Prostate gland (tissue), 2 donors: ENCODE results near the gene C1QTNF5. TPM values are rescaled to one million over a fixed set of nuclear protein-coding genes. Genes with fewer than 3 reads are reported as not detected.

ENCODE experiments used
- DNase-seq: peaks from one replicate; pipeline ENCODE4 v3.0.0-alpha.2; 2019; ENCODE audit warnings: low spot score
- H3K27ac ChIP-seq, 2 donors: fragments of 200-600 bp; sonication (generic); 2 replicates each; pipeline ENCODE4 v1.5.1; 2017 to 2019
- H3K27me3 ChIP-seq: fragments of 200-600 bp; sonication (generic); replicated peaks from 2 replicates; pipeline ENCODE4 v1.5.1; 2019; ENCODE audit not compliant: insufficient read depth
- H3K36me3 ChIP-seq, 2 donors: fragments of 200-600 bp; sonication (generic); 1 replicate in 1 of 2; 2 replicates in 1 of 2; pipeline versions ENCODE4 v1.5.1 to v1.8.1; 2017 to 2019
- H3K4me1 ChIP-seq: fragments of 200-600 bp; sonication (generic); replicated peaks from 2 replicates; pipeline ENCODE4 v1.5.1; 2019
- H3K4me3 ChIP-seq, 2 donors: fragments of 200-600 bp; sonication (generic); 2 replicates each; pipeline ENCODE4 v1.5.1; 2017 to 2019
- H3K9me3 ChIP-seq: fragments of 200-600 bp; sonication (generic); 2 replicates; pipeline ENCODE4 v1.5.1; 2017
- CTCF ChIP-seq, 4 experiments: fragments of 200-600 bp in 2 of 4; fragments of 450-650 bp in 2 of 4; sonication (generic) in 2 of 4; IDR thresholded peaks; 1 replicate in 3 of 4; 2 replicates in 1 of 4; pipeline ENCODE4 v1.5.1; 2016 to 2019; ENCODE audit warnings: antibody characterized with exemption in 4 of 4, mild to moderate bottlenecking in 2 of 4, moderate library complexity in 2 of 4
- POLR2A ChIP-seq: fragments of 450-650 bp; IDR thresholded peaks from one replicate; pipeline ENCODE4 v1.6.1; 2016; ENCODE audit warnings: antibody characterized with exemption, mild to moderate bottlenecking
- POLR2AphosphoS5 ChIP-seq: sonication (generic); formaldehyde crosslinking; IDR thresholded peaks from one replicate; pipeline ENCODE4 v1.6.1; 2017; ENCODE audit warnings: antibody characterized with exemption
- WGBS: methylation state at CpG from one replicate; pipeline ENCODE4 v1.1.5; 2018; 5-methylcytosine and 5-hydroxymethylcytosine counted together
- intact Hi-C: fragments of 100-400 bp; cut with DNase I; formaldehyde crosslinking; loops from one replicate; pipeline ENCODE4 v1.14.2; 2022
- total RNA-seq, 2 donors: library from RNA; depleted of rRNA; stranded (reverse); fragments of >200 nt; gene quantifications; one replicate each; pipeline ENCODE4 v1.1.0, GENCODE V29; 2016

The C1QTNF5 gene
- total RNA-seq, 2 donors from 2014 or later: 15.3 to 20.2 TPM

- Histone ChIP-seq H3K4me1 (no peaks in the 10 kb centered on the region), H3K27ac (no peak overlapping the region), H3K4me3 (no peak overlapping the region), H3K36me3 (no peaks in the 10 kb centered on the region), H3K9me3 (no peaks in the 10 kb centered on the region), H3K27me3 (no peaks in the 10 kb centered on the region)
- intact Hi-C loops: no loop called here
- WGBS: 72% methylated on average over 11 of the region's 11 CpGs
- TF ChIP-seq POLR2AphosphoS5: peak; percentile 13
- TF ChIP-seq CTCF (IDR thresholded peaks at IDR 0.05): no peak
- DNase-seq: peak; percentile 23
Observed at GRCh38 chr11:119309411-119309810, 31.3 kb downstream of the C1QTNF5 start.

GRCh38 chr11:119307974-119308373 is 32.7 kb downstream of the C1QTNF5 start:
- intact Hi-C loops: no loop called here
- WGBS: 80% methylated on average over 5 of the region's 5 CpGs
- DNase-seq: no peak
- H3K9me3 ChIP-seq: no peaks in the 10 kb centered on the region
- TF ChIP-seq POLR2A: no peak
- TF ChIP-seq POLR2AphosphoS5: no peak
- no peak for TF ChIP-seq CTCF (IDR thresholded peaks at IDR 0.05)
- H3K4me3 ChIP-seq: no peak overlapping the region
- no peak overlapping the region for H3K27ac ChIP-seq
- no peaks in the 10 kb centered on the region for H3K27me3 ChIP-seq
- H3K4me1 ChIP-seq: no peaks in the 10 kb centered on the region
- no peaks in the 10 kb centered on the region for H3K36me3 ChIP-seq

GRCh38 chr11:119307219-119307618 is 33.5 kb downstream of the C1QTNF5 start:
- H3K27me3 ChIP-seq: no peaks in the 10 kb centered on the region
- intact Hi-C loops: no loop called here
- WGBS: 50% methylated on average over 1 of the region's 1 CpG
- TF ChIP-seq CTCF (IDR thresholded peaks at IDR 0.05): no peak
- no peak for TF ChIP-seq POLR2A
- TF ChIP-seq POLR2AphosphoS5: no peak
- no peak overlapping the region for H3K4me3 ChIP-seq
- H3K27ac ChIP-seq: peak overlapping the region; percentile 13 to 15
- H3K36me3 ChIP-seq: no peaks in the 10 kb centered on the region
- H3K4me1 ChIP-seq: no peaks in the 10 kb centered on the region
- no peak for DNase-seq
- no peaks in the 10 kb centered on the region for H3K9me3 ChIP-seq

- peak overlapping the region in 1 of 2 donors; percentile 5 for H3K27ac ChIP-seq
- 75% methylated on average over 5 of the region's 5 CpGs for WGBS
- no peaks in the 10 kb centered on the region for H3K27me3 ChIP-seq
- no peak overlapping the region for H3K4me3 ChIP-seq
- H3K36me3 ChIP-seq: no peaks in the 10 kb centered on the region
- DNase-seq: no peak
- no peaks in the 10 kb centered on the region for H3K4me1 ChIP-seq
- intact Hi-C loops: no loop called here
- TF ChIP-seq CTCF (IDR thresholded peaks at IDR 0.05) (no peak), POLR2A (no peak), POLR2AphosphoS5 (peak; percentile 30)
- no peaks in the 10 kb centered on the region for H3K9me3 ChIP-seq
Observed at GRCh38 chr11:119306373-119306890, 34.3 kb downstream of the C1QTNF5 start.

- DNase-seq: no peak
- H3K27me3 ChIP-seq: no peaks in the 10 kb centered on the region
- H3K9me3 ChIP-seq: no peaks in the 10 kb centered on the region
- no peak overlapping the region for H3K4me3 ChIP-seq
- TF ChIP-seq POLR2A (no peak), CTCF (IDR thresholded peaks at IDR 0.05) (no peak), POLR2AphosphoS5 (no peak)
- H3K4me1 ChIP-seq: no peaks in the 10 kb centered on the region
- no peaks in the 10 kb centered on the region for H3K36me3 ChIP-seq
- WGBS: 79% methylated on average over 7 of the region's 7 CpGs
- peak overlapping the region in 1 of 2 donors; percentile 5 for H3K27ac ChIP-seq
- intact Hi-C loops: no loop called here
Observed at GRCh38 chr11:119305556-119306372, 34.9 kb downstream of the C1QTNF5 start.
